Left cardiac atrium (tissue), 4 donors: ENCODE results near the gene ADAMTS16. TPM values are rescaled to one million over a fixed set of nuclear protein-coding genes. Genes with fewer than 3 reads are reported as not detected.

Experiments used
- ATAC-seq, 2 donors: fragments of 200-7000 bp; cut with Tn5 transposase; one replicate each; pipeline ENCODE4 v1.9.1; 2020; ENCODE audit warnings: mild to moderate bottlenecking in 2 of 2, moderate library complexity in 2 of 2
- DNase-seq: peaks from one replicate; pipeline ENCODE4 v3.0.0-alpha.2; 2020
- intact Hi-C, 2 donors: fragments of 100-400 bp; cut with DNase I; formaldehyde crosslinking; loops; one replicate each; pipeline versions ENCODE4 v1.14.1 to v1.15.1; 2022 to 2023
- total RNA-seq, 2 donors: library from RNA; stranded (reverse); fragmentation: NEBNext Ultra II Directional; extraction: Animal tissue kit (Norgen Biotek cat#: 25700); gene quantifications; one replicate each; pipeline ENCODE4 v1.2.1, GENCODE V29; 2021
- donor health status: DM: no; HTN: yes; CAD: no.
- donor health status: DM: no; HTN: yes; CAD: no; lungs with severe emphysema.
- donor health status: DM: yes; HTN: yes; CAD: no.
- donor health status: Dilated cardiomyopathy.

The ADAMTS16 gene
- total RNA-seq, 2 donors from 2014 or later, result 0.27 TPM; not detected in 1

- no peak for ATAC-seq
- intact Hi-C loops, result no loop called here
- no peak for DNase-seq
Observed at GRCh38 chr5:5273398-5273797, 133.3 kb downstream of the ADAMTS16 start.

- ATAC-seq (no peak), DNase-seq (no peak)
- intact Hi-C loops, result no loop called here
Observed at GRCh38 chr5:5273976-5274375, 133.8 kb downstream of the ADAMTS16 start.

GRCh38 chr5:5275211-5275610 lies 135.1 kb downstream of the ADAMTS16 start:
- DNase-seq (no peak), ATAC-seq (no peak)
- intact Hi-C loops, result no loop called here

- no peak for ATAC-seq
- no peak for DNase-seq
- intact Hi-C loops, result no loop called here
Observed at GRCh38 chr5:5276430-5276829, 136.3 kb downstream of the ADAMTS16 start.

- DNase-seq (no peak), ATAC-seq (no peak)
- intact Hi-C loops, result no loop called here
Observed at GRCh38 chr5:5276951-5277517, 136.9 kb downstream of the ADAMTS16 start.

- DNase-seq (no peak), ATAC-seq (no peak)
- intact Hi-C loops, result no loop called here
Observed at GRCh38 chr5:5278201-5278814, 138.2 kb downstream of the ADAMTS16 start.

- intact Hi-C loops, result no loop called here
Observed at GRCh38 chr5:5278815-5279381, 138.8 kb downstream of the ADAMTS16 start.

GRCh38 chr5:5285906-5286305 lies 145.8 kb downstream of the ADAMTS16 start:
- intact Hi-C loops, result no loop called here
- ATAC-seq (no peak), DNase-seq (no peak)

More at GRCh38 chr5:5278815-5279381, 138.8 kb downstream of the ADAMTS16 start:
- ATAC-seq (no peak), DNase-seq (no peak)

- no peak for ATAC-seq
- DNase-seq, result no peak
- intact Hi-C loops, result no loop called here
Observed at GRCh38 chr5:5287419-5287818, 147.3 kb downstream of the ADAMTS16 start.

- ATAC-seq (no peak), DNase-seq (no peak)
- intact Hi-C loops, result no loop called here
Observed at GRCh38 chr5:5288201-5288600, 148.1 kb downstream of the ADAMTS16 start.

GRCh38 chr5:5289537-5289936 lies 149.4 kb downstream of the ADAMTS16 start:
- no peak for ATAC-seq
- intact Hi-C loops, result no loop called here
- no peak for DNase-seq

- intact Hi-C loops, result no loop called here
- ATAC-seq (no peak), DNase-seq (no peak)
Observed at GRCh38 chr5:5290674-5291334, 150.7 kb downstream of the ADAMTS16 start.

- ATAC-seq (no peak), DNase-seq (peak; percentile 36)
- intact Hi-C loops, result no loop called here
Observed at GRCh38 chr5:5291357-5291756, 151.2 kb downstream of the ADAMTS16 start.

- no peak for DNase-seq
Observed at GRCh38 chr5:5293029-5293428, 152.9 kb downstream of the ADAMTS16 start.

GRCh38 chr5:5294429-5294828 lies 154.3 kb downstream of the ADAMTS16 start:
- intact Hi-C loops, result no loop called here
- ATAC-seq, result no peak
- DNase-seq, result no peak

More at GRCh38 chr5:5293029-5293428, 152.9 kb downstream of the ADAMTS16 start:
- no peak for ATAC-seq
- intact Hi-C loops, result no loop called here

GRCh38 chr5:5295351-5295750 lies 155.2 kb downstream of the ADAMTS16 start:
- intact Hi-C loops, result no loop called here
- ATAC-seq (no peak), DNase-seq (no peak)

- ATAC-seq (no peak), DNase-seq (no peak)
- intact Hi-C loops, result no loop called here
Observed at GRCh38 chr5:5296051-5296450, 155.9 kb downstream of the ADAMTS16 start.

GRCh38 chr5:5297432-5298067 lies 157.4 kb downstream of the ADAMTS16 start:
- intact Hi-C loops, result no loop called here
- no peak for DNase-seq
- no peak for ATAC-seq

GRCh38 chr5:5298068-5298633 lies 158.0 kb downstream of the ADAMTS16 start:
- DNase-seq (no peak), ATAC-seq (no peak)
- intact Hi-C loops, result no loop called here
